HG03520 (cell line): ENCODE results near the gene TANGO6.

ENCODE experiments used
- ATAC-seq: cut with Tn5 transposase; IDR thresholded peaks from one replicate; pipeline ENCODE4 v1.9.1; 2021; ENCODE audit warnings: mild to moderate bottlenecking, moderate library complexity; ENCODE audit not compliant: unreplicated experiment

TANGO6 gene

DNA sequence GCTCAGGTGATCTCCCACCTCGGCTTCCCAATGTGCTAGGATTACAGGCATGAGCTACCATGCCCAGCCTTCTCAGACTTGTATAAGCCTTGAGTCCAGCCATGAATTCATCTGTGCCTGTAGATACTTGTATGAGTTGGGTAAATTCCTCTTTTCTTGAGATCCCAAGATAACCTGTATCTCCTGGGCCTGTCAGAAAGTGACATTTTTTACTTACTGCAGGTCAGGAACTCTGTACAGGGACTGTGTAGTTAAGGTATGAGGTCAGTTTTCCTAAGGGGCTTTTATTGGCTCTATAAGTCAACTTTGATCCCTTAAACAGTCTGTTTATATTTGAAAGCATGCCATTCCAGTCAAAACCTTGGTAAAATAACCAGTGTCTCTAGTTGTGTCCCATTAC, 155.8 kb downstream of the TANGO6 start:
- no peak for ATAC-seq

DNA sequence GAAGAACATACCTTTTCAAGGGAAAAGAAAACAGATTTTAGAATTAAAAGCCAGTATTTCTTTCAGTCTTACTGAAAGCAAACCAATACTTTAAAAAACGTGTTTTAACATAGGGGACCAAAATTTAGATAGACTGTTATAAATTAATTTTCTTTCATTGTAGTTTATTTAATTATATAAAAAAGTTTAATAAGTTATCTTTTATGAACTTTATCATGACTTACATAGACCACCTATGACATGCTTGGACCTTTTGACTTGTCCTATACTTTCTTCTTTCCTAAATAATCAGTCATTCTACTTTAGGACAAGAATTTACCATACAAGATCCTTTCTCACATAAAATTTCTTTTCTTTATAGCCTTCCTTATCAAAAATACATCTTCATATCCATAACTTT, 160.2 kb downstream of the TANGO6 start:
- ATAC-seq = no peak

- no peak for ATAC-seq
These were observed 162.5 kb downstream of the TANGO6 start for GRCh38 chr16:69005641-69006355.

DNA sequence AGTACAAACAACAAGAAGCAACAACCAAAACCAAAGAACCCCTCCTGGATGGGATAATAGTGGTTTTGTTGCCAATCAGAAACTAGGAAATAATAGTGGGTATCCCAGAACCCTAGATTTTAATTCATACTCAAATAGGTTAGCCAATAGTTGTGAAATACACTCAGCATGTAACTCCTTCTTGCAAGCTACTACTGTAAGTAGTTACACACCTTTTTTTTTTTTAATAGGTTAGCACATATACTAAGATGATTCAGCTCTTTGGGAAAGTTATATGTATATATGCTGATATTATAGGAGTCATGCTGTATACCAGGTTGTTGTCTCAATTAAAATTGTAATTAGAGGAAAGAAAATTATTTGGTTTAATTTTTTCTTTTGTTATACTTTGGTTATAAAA, 169.6 kb downstream of the TANGO6 start:
- no peak for ATAC-seq

- ATAC-seq = no peak
These were observed 170.7 kb downstream of the TANGO6 start for GRCh38 chr16:69013991-69014390.

GRCh38 chr16:69014811-69015210, 171.5 kb downstream of the TANGO6 start:
- no peak for ATAC-seq

GRCh38 chr16:69017036-69017783, 173.9 kb downstream of the TANGO6 start:
- ATAC-seq = no peak

- ATAC-seq = no peak
These were observed 176.5 kb downstream of the TANGO6 start for GRCh38 chr16:69019811-69020210.

- ATAC-seq = no peak
These were observed 185.8 kb downstream of the TANGO6 start for GRCh38 chr16:69029121-69029520.

DNA sequence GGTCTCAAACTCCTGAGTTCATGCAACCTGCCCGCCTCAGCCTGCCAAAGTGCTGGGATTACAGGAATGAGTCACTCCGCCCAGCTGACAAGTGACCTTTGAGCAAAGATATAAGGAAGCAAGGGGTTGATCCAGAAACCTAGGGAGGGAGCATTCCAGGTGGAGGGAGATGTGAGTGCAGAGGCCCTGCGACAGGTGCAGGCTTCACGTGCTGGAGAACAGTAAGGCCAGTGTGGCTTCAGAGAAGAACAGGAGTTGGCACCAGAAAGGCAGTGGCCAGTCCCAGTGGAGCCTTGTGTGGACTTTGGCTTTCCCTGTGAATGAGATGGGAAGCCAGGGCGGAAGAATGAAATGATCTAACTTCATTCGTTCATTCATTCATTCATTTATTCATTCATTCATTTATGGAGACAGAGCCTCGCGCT, 188.6 kb downstream of the TANGO6 start:
- ATAC-seq = no peak

GRCh38 chr16:69033151-69033949, 190.0 kb downstream of the TANGO6 start:
- ATAC-seq = no peak

DNA sequence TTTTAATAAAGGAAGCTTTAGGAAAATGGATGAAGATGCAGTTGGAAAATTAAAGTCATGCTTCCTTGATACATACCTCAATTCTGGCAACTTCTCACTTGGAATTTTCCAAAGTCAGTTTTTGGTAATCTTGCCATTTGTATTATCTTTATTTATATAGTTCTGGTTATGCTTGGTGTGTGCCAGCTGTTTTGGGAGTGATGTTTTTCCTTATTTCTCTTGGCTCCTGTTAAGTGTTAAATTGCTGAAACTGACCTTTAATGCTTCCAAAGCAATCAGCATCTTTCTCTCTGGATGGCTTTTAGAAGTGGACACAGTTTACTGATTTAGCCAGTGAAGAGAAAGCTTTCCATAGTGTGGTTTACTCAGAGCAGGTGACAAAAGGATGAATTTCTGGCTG, 192.0 kb downstream of the TANGO6 start:
- no peak for ATAC-seq

DNA sequence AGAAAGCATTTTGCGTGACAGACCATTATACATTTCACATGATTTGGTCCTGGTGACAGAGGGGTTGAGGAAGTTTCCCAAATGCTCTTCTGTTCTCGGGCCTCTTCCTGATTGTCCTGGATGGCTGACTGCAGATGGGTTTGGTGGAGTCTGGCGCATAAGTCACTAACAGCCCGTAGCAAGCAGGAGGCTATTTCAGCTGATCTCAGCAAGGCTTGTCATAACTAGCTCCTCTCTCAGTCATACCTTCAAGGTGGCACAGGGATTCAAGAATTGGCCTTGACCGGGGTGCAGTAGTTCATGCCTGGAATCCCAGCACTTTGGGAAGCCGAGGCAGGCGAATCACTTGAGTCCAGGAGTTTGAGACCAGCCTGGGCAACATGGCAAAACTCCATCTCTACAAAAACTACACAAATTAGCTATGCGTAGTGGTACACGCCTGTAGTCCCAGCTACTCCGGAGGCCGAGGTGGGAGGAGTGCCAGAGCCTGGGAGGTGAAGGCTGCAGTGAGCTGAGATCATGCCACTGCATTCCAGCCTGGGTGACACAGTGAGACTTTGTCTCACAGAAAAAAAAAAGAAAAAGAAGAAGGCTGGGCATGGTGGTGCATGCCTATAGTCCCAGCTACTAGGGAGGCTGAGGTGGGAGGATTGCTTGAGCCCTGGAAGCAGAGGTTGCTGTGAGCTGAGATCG, 193.2 kb downstream of the TANGO6 start:
- no peak for ATAC-seq

- ATAC-seq = no peak
These were observed 194.2 kb downstream of the TANGO6 start for GRCh38 chr16:69037373-69038160.

- no peak for ATAC-seq
These were observed 196.1 kb downstream of the TANGO6 start for GRCh38 chr16:69039333-69039941.

GRCh38 chr16:69040144-69040909, 197.0 kb downstream of the TANGO6 start:
- ATAC-seq = no peak

GRCh38 chr16:69048328-69049120, 205.2 kb downstream of the TANGO6 start:
- ATAC-seq = no peak

DNA sequence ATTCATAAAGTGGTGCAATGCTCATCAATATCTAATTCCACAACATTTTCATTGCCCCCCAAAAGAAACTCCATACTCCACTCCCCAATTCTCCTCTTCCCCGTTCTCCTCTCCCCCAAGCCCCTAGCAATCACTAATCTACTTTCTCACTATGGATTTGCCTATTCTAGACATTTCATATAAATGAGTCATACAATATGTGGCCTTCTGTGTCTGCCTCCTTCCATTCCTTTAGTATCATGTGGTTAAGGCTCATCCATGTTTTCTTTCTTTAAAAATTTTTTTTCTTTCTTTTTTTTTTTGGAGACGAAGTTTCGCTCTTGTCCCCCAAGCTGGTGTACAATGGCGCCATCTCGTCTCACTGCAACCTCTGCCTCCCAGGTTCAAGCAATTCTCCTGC, 205.8 kb downstream of the TANGO6 start:
- no peak for ATAC-seq
